Neuronal stem cell (in vitro differentiated cells): ENCODE data around the gene CDK14.

Experiments
- DNase-seq: peaks from one replicate; pipeline ENCODE4 v3.0.0-alpha.2; 2013; ENCODE audit warnings: low spot score
- H2AFZ ChIP-seq: one replicate; pipeline ENCODE4 v1.6.1; 2013; ENCODE audit warnings: mild to moderate bottlenecking, low read length, inconsistent platforms
- H2AK5ac ChIP-seq: 2 replicates; pipeline ENCODE4 v1.6.1; 2013; ENCODE audit warnings: low read depth, mild to moderate bottlenecking, inconsistent platforms, low read length, moderate library complexity, mixed read lengths
- H2BK120ac ChIP-seq: 2 replicates; pipeline ENCODE4 v1.6.1; 2013; ENCODE audit warnings: low read depth, mild to moderate bottlenecking, inconsistent platforms, low read length, moderate library complexity, mixed read lengths
- H2BK12ac ChIP-seq: one replicate; pipeline ENCODE4 v1.6.1; 2013; ENCODE audit warnings: low read length, inconsistent platforms
- H2BK15ac ChIP-seq: 2 replicates; pipeline ENCODE4 v1.6.1; 2013; ENCODE audit warnings: mild to moderate bottlenecking, low read length, inconsistent platforms, mixed read lengths
- H2BK5ac ChIP-seq: one replicate; pipeline ENCODE4 v1.6.1; 2013; ENCODE audit warnings: inconsistent platforms, mild to moderate bottlenecking, low read length, moderate library complexity
- H3K14ac ChIP-seq: one replicate; pipeline ENCODE4 v1.6.1; 2013; ENCODE audit warnings: low read length, inconsistent platforms
- H3K18ac ChIP-seq: 2 replicates; pipeline ENCODE4 v1.6.1; 2013; ENCODE audit warnings: low read length, inconsistent platforms
- H3K23ac ChIP-seq: 2 replicates; pipeline ENCODE4 v1.6.1; 2013; ENCODE audit warnings: low read depth, mild to moderate bottlenecking, mixed read lengths, low read length, inconsistent platforms; ENCODE audit not compliant: poor library complexity
- H3K27ac ChIP-seq: replicated peaks from 3 replicates; pipeline ENCODE4 v1.5.1; 2013; ENCODE audit warnings: low read length, inconsistent platforms
- H3K27me3 ChIP-seq, 3 experiments: 2 replicates each; pipeline ENCODE4 v1.6.1; 2013; ENCODE audit warnings: low read length in 3 of 3, mild to moderate bottlenecking in 2 of 3, inconsistent platforms in 1 of 3, low read depth in 1 of 3, mixed read lengths in 1 of 3, moderate library complexity in 1 of 3; ENCODE audit not compliant: control insufficient read depth in 3 of 3, insufficient read depth in 3 of 3
- H3K36me3 ChIP-seq, 2 donors: replicated peaks in 1 of 2; 2 replicates each; pipeline ENCODE4 v1.6.1; 2013; ENCODE audit warnings: low read length in 2 of 2; ENCODE audit not compliant: control insufficient read depth in 2 of 2, insufficient read depth in 2 of 2
- H3K4ac ChIP-seq: 2 replicates; pipeline ENCODE4 v1.6.1; 2013; ENCODE audit warnings: inconsistent platforms, mild to moderate bottlenecking, low read length, moderate library complexity
- H3K4me1 ChIP-seq, 2 donors: 1 replicate in 1 of 2; 2 replicates in 1 of 2; pipeline ENCODE4 v1.6.1; 2013; ENCODE audit warnings: low read length in 2 of 2, low read depth in 1 of 2; ENCODE audit not compliant: control insufficient read depth in 2 of 2, insufficient read depth in 1 of 2
- H3K4me2 ChIP-seq: one replicate; pipeline ENCODE4 v1.6.1; 2013; ENCODE audit warnings: mild to moderate bottlenecking, low read length, inconsistent platforms; ENCODE audit not compliant: insufficient read depth, poor library complexity, severe bottlenecking
- H3K4me3 ChIP-seq, 2 donors: 2 replicates each; pipeline ENCODE4 v1.5.1; 2013; ENCODE audit warnings: low read length in 2 of 2, mild to moderate bottlenecking in 2 of 2, inconsistent platforms in 1 of 2, moderate library complexity in 1 of 2
- H3K79me1 ChIP-seq: one replicate; pipeline ENCODE4 v1.6.1; 2013; ENCODE audit warnings: low read depth, mild to moderate bottlenecking, inconsistent platforms, low read length, moderate library complexity
- H3K9ac ChIP-seq: one replicate; pipeline ENCODE4 v1.6.1; 2013; ENCODE audit warnings: mild to moderate bottlenecking, low read depth, low read length, inconsistent platforms; ENCODE audit not compliant: poor library complexity
- H3K9me3 ChIP-seq, 2 donors: replicated peaks in 1 of 2; 2 replicates each; pipeline versions ENCODE3 to v1.6.1; 2013; ENCODE audit warnings: low read length in 2 of 2, mild to moderate bottlenecking in 2 of 2, inconsistent platforms in 1 of 2, low read depth in 1 of 2, mixed read lengths in 1 of 2, moderate library complexity in 1 of 2; ENCODE audit not compliant: control insufficient read depth in 2 of 2, insufficient read depth in 1 of 2
- H4K8ac ChIP-seq: one replicate; pipeline ENCODE4 v1.6.1; 2013; ENCODE audit warnings: low read depth, mild to moderate bottlenecking, inconsistent platforms, low read length, moderate library complexity
- H4K91ac ChIP-seq: one replicate; pipeline ENCODE4 v1.6.1; 2013; ENCODE audit warnings: low read length, low read depth, mild to moderate bottlenecking, inconsistent platforms; ENCODE audit not compliant: poor library complexity
- WGBS, 2 donors: extraction: QIAGEN DNeasy Blood & Tissue Kit; methylation state at CpG; one replicate each; pipeline ENCODE4 v1.1.7; 2013; ENCODE audit warnings: missing lambda C conversion rate in 2 of 2, mixed read lengths in 1 of 2; ENCODE audit not compliant: insufficient read length in 2 of 2, insufficient replicate concordance in 1 of 2; ENCODE audit errors: extremely low coverage in 2 of 2; 5-methylcytosine and 5-hydroxymethylcytosine counted together

Gene CDK14

DNA sequence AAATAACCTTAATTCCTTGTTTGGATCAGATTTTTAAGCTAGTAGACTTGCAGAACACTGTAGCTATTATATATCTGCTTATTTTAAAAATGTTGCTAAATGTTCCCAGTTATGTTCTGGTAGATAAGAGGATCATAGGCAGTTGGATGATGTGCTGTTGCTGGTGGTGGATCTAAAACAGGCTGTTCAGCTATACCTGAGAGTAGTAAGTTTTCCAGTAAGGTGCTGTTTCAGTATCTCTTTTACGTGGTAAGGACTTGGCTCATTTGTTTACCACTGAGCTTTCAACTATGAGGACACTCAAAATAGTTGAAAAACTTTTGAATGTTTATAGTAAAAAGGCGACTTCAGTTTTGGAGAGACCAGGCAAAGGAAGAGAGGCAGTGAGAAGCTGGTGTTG is 180.9 kb downstream of the CDK14 start:
- Histone ChIP-seq H3K9ac (no peak overlapping the region), H3K4me3 (no peak overlapping the region), H3K4me1 (peaks cover 0 to 6% of the 10 kb centered on the region in 2 donors), H3K27me3 (no peaks in the 10 kb centered on the region), H3K79me1 (peaks cover 2% of the 10 kb centered on the region), H3K18ac (no peak overlapping the region), H3K23ac (no peak overlapping the region), H4K91ac (no peak overlapping the region), H2BK15ac (no peak overlapping the region), H3K9me3 (peaks cover 0 to 7% of the 10 kb centered on the region in 2 donors), H2AFZ (no peak overlapping the region), H3K36me3 (no peaks in the 10 kb centered on the region), H3K4me2 (no peak overlapping the region), H2BK12ac (no peak overlapping the region), H2BK120ac (no peak overlapping the region), H3K27ac (no peak overlapping the region), H4K8ac (no peak overlapping the region), H3K14ac (no peak overlapping the region), H2BK5ac (no peak overlapping the region), H3K4ac (no peak overlapping the region), H2AK5ac (no peak overlapping the region)
- no peak for DNase-seq
- WGBS, 2 donors = no CpG with 5 or more reads among the region's 2 CpGs

GRCh38 chr7:90777465-90777864 is 181.3 kb downstream of the CDK14 start:
- no peak overlapping the region for H3K14ac ChIP-seq
- no peaks in the 10 kb centered on the region for H3K36me3 ChIP-seq
- no peak overlapping the region for H2AK5ac ChIP-seq
- H2AFZ ChIP-seq = no peak overlapping the region
- H3K4me2 ChIP-seq = no peak overlapping the region
- DNase-seq = no peak
- H3K27ac ChIP-seq = no peak overlapping the region
- H3K4me3 ChIP-seq = no peak overlapping the region
- no peak overlapping the region for H2BK5ac ChIP-seq
- peaks cover 0 to 6% of the 10 kb centered on the region in 2 donors for H3K4me1 ChIP-seq
- no peak overlapping the region for H4K8ac ChIP-seq
- no peak overlapping the region for H4K91ac ChIP-seq
- no peaks in the 10 kb centered on the region for H3K27me3 ChIP-seq
- no peak overlapping the region for H3K18ac ChIP-seq
- no peak overlapping the region for H2BK12ac ChIP-seq
- peaks cover under 1% of the 10 kb centered on the region for H3K79me1 ChIP-seq
- no CpG with 5 or more reads among the region's 4 CpGs for WGBS, 2 donors
- no peak overlapping the region for H3K23ac ChIP-seq
- no peak overlapping the region for H2BK120ac ChIP-seq
- peaks cover 0 to 7% of the 10 kb centered on the region in 2 donors for H3K9me3 ChIP-seq
- no peak overlapping the region for H3K9ac ChIP-seq
- no peak overlapping the region for H3K4ac ChIP-seq
- H2BK15ac ChIP-seq = no peak overlapping the region

DNA sequence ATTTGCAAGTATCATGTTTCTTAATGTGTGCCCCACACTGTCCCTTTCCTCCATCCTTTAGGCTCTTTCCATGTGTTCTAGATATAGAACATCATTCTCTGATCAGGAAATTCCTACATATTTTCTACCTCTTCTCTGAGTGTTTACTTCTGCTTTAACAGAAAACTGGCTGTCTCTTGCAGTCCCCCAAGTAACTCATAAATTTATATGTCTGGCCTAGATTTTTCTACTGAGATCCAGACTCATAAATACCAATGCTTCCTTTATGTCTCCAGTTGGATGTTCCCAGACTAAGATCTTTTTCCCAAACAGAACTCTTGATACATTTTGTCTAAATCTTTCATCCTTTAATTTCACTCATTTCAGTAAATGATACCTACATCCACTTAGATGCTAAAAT is 181.8 kb downstream of the CDK14 start:
- Histone ChIP-seq H3K27me3 (no peaks in the 10 kb centered on the region), H2BK15ac (no peak overlapping the region), H3K9me3 (peaks cover 0 to 7% of the 10 kb centered on the region in 2 donors), H3K4me2 (no peak overlapping the region), H3K9ac (no peak overlapping the region), H3K27ac (no peak overlapping the region), H2BK120ac (no peak overlapping the region), H2AK5ac (no peak overlapping the region), H3K36me3 (no peaks in the 10 kb centered on the region), H3K79me1 (no peaks in the 10 kb centered on the region), H3K23ac (no peak overlapping the region), H2BK12ac (no peak overlapping the region), H2BK5ac (no peak overlapping the region), H4K8ac (no peak overlapping the region), H2AFZ (no peak overlapping the region), H3K4ac (no peak overlapping the region), H3K4me1 (peaks cover 0 to 6% of the 10 kb centered on the region in 2 donors), H3K14ac (no peak overlapping the region), H3K18ac (no peak overlapping the region), H4K91ac (no peak overlapping the region), H3K4me3 (no peak overlapping the region)
- DNase-seq = no peak

- Histone ChIP-seq H4K8ac (no peak overlapping the region), H2BK5ac (no peak overlapping the region), H3K4me3 (no peak overlapping the region), H3K4ac (no peak overlapping the region), H3K36me3 (peaks cover 2 to 19% of the 10 kb centered on the region in 2 donors), H2AFZ (no peak overlapping the region), H2AK5ac (no peak overlapping the region), H3K27ac (no peak overlapping the region), H4K91ac (no peak overlapping the region), H2BK120ac (no peak overlapping the region), H3K27me3 (no peaks in the 10 kb centered on the region), H3K9me3 (peaks cover 0 to 10% of the 10 kb centered on the region in 2 donors), H2BK15ac (no peak overlapping the region), H3K23ac (no peak overlapping the region), H3K4me2 (no peak overlapping the region), H3K4me1 (no peaks in the 10 kb centered on the region), H2BK12ac (no peak overlapping the region), H3K9ac (no peak overlapping the region), H3K79me1 (no peaks in the 10 kb centered on the region), H3K18ac (no peak overlapping the region), H3K14ac (no peak overlapping the region)
- no peak for DNase-seq
- WGBS, 2 donors = no CpG with 5 or more reads among the region's 4 CpGs
Measured at GRCh38 chr7:90788052-90788451, 191.9 kb downstream of the CDK14 start.
